SK-N-SH treated with all-trans-retinoic acid at 6 μM for 48 hours (cell line): ENCODE data around the gene CCDC181.

Source experiments
- ATAC-seq: fragments of 200-7000 bp; cut with Tn5 transposase; 3 replicates; pipeline ENCODE4 v1.9.1; 2020; ENCODE audit warnings: mild to moderate bottlenecking, moderate library complexity
- BACH2 ChIP-seq: fragments of 250-450 bp; sonication (Bioruptor Pico); IDR thresholded peaks from 2 replicates; pipeline ENCODE4 v1.9.0; 2021; ENCODE audit warnings: mild to moderate bottlenecking, borderline replicate concordance
- CREB5 ChIP-seq: fragments of 250-450 bp; sonication (Bioruptor Pico); IDR thresholded peaks from 2 replicates; pipeline ENCODE4 v1.5.1; 2020; ENCODE audit warnings: low read depth, mild to moderate bottlenecking, moderate library complexity
- CSDC2 ChIP-seq: fragments of 250-450 bp; sonication (Bioruptor Pico); IDR thresholded peaks from 2 replicates; pipeline ENCODE4 v1.5.0; 2020; ENCODE audit warnings: mild to moderate bottlenecking, moderate library complexity
- CSRNP3 ChIP-seq: fragments of 250-450 bp; sonication (Bioruptor Pico); IDR thresholded peaks from 2 replicates; pipeline ENCODE4 v1.5.1; 2021; ENCODE audit warnings: mild to moderate bottlenecking, moderate library complexity
- ESRRG ChIP-seq: fragments of 250-450 bp; sonication (Bioruptor Pico); IDR thresholded peaks from 2 replicates; pipeline ENCODE4 v1.6.1; 2021; ENCODE audit warnings: mild to moderate bottlenecking
- GLIS3 ChIP-seq: fragments of 250-450 bp; sonication (Bioruptor Pico); IDR thresholded peaks from 2 replicates; pipeline ENCODE4 v1.5.0; 2020; ENCODE audit warnings: mild to moderate bottlenecking, moderate library complexity
- OSR1 ChIP-seq: fragments of 250-450 bp; sonication (Bioruptor Pico); IDR thresholded peaks from 2 replicates; pipeline ENCODE4 v1.8.0; 2022; ENCODE audit warnings: moderate library complexity, mild to moderate bottlenecking, inconsistent platforms
- PATZ1 ChIP-seq: fragments of 250-450 bp; sonication (Bioruptor Pico); IDR thresholded peaks from 2 replicates; pipeline ENCODE4 v1.8.0; 2020; ENCODE audit warnings: mild to moderate bottlenecking, moderate library complexity, borderline replicate concordance
- POU6F1 ChIP-seq: fragments of 250-450 bp; sonication (Bioruptor Pico); IDR thresholded peaks from 2 replicates; pipeline ENCODE4 v1.8.0; 2021; ENCODE audit warnings: low read depth, mild to moderate bottlenecking, moderate library complexity, borderline replicate concordance
- PPARA ChIP-seq: fragments of 250-450 bp; sonication (Bioruptor Pico); IDR thresholded peaks from 2 replicates; pipeline ENCODE4 v1.5.0; 2020; ENCODE audit warnings: mild to moderate bottlenecking, borderline replicate concordance
- RARB ChIP-seq: fragments of 250-450 bp; sonication (Bioruptor Pico); IDR thresholded peaks from 2 replicates; pipeline ENCODE4 v1.8.0; 2021; ENCODE audit warnings: mild to moderate bottlenecking, moderate library complexity
- SNAI2 ChIP-seq: fragments of 250-450 bp; sonication (Bioruptor Pico); IDR thresholded peaks from 2 replicates; pipeline ENCODE4 v1.5.0; 2020; ENCODE audit warnings: mild to moderate bottlenecking, moderate library complexity
- TOX ChIP-seq: fragments of 250-450 bp; sonication (Bioruptor Pico); IDR thresholded peaks from 2 replicates; pipeline ENCODE4 v1.8.0; 2021; ENCODE audit warnings: mild to moderate bottlenecking, moderate library complexity, borderline replicate concordance
- TSHZ2 ChIP-seq: fragments of 250-450 bp; sonication (Bioruptor Pico); IDR thresholded peaks from 2 replicates; pipeline ENCODE4 v1.5.0; 2020; ENCODE audit warnings: mild to moderate bottlenecking, moderate library complexity
- ZC3H10 ChIP-seq: fragments of 250-450 bp; sonication (Bioruptor Pico); IDR thresholded peaks from 2 replicates; pipeline ENCODE4 v1.5.1; 2021; ENCODE audit warnings: mild to moderate bottlenecking, moderate library complexity
- ZFP3 ChIP-seq: fragments of 250-450 bp; sonication (Bioruptor Pico); IDR thresholded peaks from 2 replicates; pipeline ENCODE4 v1.5.0; 2020; ENCODE audit warnings: mild to moderate bottlenecking, moderate library complexity
- ZFP30 ChIP-seq: fragments of 450-650 bp; formaldehyde crosslinking; IDR thresholded peaks from 2 replicates; pipeline ENCODE4 v1.5.0; 2022; ENCODE audit warnings: mild to moderate bottlenecking, moderate library complexity
- ZNF565 ChIP-seq: fragments of 450-650 bp; formaldehyde crosslinking; conservative IDR thresholded peaks from 2 replicates; pipeline ENCODE4 v1.5.0; 2020; ENCODE audit warnings: low read depth, mild to moderate bottlenecking, moderate library complexity
- ZNF70 ChIP-seq: fragments of 450-650 bp; formaldehyde crosslinking; IDR thresholded peaks from 2 replicates; pipeline ENCODE4 v1.5.0; 2020; ENCODE audit warnings: mild to moderate bottlenecking, moderate library complexity
- ZNF8 ChIP-seq: fragments of 450-650 bp; formaldehyde crosslinking; IDR thresholded peaks from 2 replicates; pipeline ENCODE4 v1.5.0; 2020; ENCODE audit warnings: mild to moderate bottlenecking, moderate library complexity

CCDC181 gene

GRCh38 chr1:169387399-169387798, 39.9 kb downstream of the CCDC181 start (continued):
- TF ChIP-seq ESRRG (CRISPR knock-in tag) (no peak), TSHZ2 (CRISPR knock-in tag) (no peak)

GRCh38 chr1:169383449-169383848, 43.8 kb downstream of the CCDC181 start:
- TF ChIP-seq TSHZ2 (CRISPR knock-in tag) (no peak), PATZ1 (CRISPR knock-in tag) (no peak), ZFP30 (CRISPR knock-in tag) (no peak), ZNF565 (CRISPR knock-in tag) (no peak), ZFP3 (CRISPR knock-in tag) (no peak), TOX (CRISPR knock-in tag) (no peak), CSRNP3 (CRISPR knock-in tag) (no peak), PPARA (CRISPR knock-in tag) (no peak), OSR1 (CRISPR knock-in tag) (no peak), ZNF70 (CRISPR knock-in tag) (no peak), GLIS3 (no peak), CREB5 (CRISPR knock-in tag) (no peak), CSDC2 (CRISPR knock-in tag) (no peak), ZC3H10 (CRISPR knock-in tag) (no peak), BACH2 (CRISPR knock-in tag) (no peak), ZNF8 (CRISPR knock-in tag) (no peak), SNAI2 (no peak), RARB (no peak), POU6F1 (CRISPR knock-in tag) (no peak)

More at GRCh38 chr1:169383449-169383848, 43.8 kb downstream of the CCDC181 start:
- ATAC-seq: no peak
